ENCODE data around the gene PGAP6.
"Not testable (repeated sequence)": the region's sequence is repeated elsewhere in the genome, so short reads cannot be mapped to it uniquely, and the experiment has no call there.

The PGAP6 gene

DNA sequence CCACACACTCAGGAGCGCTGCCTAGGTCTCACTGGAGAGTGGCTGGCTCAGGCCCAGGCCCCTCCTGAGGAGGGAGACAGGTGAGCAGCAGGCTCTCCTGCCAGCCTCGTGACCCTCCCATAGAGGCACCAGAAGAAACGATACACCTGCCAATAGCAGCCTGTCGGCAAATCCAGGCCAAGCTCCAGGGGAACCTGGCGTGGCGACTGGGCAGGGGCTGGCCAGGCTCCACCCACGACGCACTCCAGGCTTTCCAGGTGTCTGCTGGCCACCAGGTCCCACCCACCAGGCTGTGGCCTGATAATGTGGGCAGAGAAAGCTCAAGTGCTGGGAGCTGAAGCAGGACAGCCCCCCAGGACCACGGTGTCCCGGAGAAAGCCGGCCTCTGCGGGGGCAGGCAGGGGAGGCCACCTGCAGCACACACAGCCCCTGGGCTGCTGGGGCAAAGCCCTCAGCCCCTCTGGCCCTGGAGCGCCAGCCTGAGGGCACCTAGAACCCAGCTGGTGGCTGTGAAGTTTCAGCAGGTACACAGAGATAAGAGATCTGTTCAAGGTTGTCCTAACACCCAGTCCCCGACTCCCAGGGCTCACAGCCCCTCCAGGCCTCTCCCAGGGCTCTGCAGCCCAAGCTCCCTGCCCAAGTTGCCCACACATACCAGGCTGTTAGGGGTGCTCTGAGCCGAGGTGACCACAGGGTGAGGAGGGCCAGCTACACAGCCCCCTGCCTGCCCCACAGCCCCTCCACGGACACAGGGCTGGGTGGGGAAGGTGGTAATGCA is 2.4 kb downstream of the PGAP6 start:
- DNase-seq = peak; percentile 84

DNA sequence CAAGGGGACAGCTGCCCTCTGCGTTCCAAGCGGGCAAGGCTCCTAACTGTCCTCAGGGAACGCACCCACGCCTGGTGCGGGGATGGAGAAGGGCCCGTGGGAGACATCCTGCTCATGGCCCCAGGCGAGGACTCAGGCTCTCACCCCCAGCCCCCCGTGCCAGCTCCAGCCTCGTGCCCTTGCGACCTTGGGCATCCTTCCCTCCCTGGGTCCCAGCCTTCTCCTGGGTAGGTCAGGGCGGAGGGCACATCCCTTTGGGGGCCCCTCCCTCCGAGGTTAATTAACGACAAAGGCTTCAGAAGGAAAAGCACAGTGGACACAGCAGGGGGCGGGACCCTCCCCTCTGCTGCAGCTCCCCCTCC is 3.0 kb downstream of the PGAP6 start:
- DNase-seq = no peak

DNA sequence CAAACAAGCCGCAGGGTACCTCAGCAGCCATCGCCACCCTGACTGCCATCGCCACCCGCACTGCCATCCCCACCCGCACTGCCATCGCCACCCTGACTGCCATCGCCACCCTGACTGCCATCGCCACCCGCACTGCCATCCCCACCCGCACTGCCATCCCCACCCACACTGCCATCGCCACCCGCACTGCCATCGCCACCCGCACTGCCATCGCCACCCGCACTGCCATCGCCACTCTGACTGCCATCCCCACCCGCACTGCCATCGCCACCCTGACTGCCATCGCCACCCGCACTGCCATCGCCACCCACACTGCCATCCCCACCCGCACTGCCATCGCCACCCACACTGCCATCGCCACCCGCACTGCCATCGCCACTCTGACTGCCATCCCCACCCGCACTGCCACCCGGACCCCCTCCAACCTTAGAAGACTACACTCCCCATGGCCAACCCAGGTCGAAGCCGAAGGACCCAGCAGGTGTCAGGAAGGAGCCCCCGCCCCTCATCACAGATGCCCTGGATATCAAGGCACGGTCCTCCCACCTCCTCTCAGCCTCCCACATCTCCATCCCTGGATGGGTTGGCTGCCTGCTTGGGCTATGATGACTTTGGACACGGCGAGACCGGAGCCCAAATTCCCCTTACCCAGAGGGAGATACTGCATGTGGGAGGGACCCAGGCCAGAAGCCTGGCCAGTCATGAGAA is 3.5 kb downstream of the PGAP6 start:
- DNase-seq = not testable (repeated sequence)

DNA sequence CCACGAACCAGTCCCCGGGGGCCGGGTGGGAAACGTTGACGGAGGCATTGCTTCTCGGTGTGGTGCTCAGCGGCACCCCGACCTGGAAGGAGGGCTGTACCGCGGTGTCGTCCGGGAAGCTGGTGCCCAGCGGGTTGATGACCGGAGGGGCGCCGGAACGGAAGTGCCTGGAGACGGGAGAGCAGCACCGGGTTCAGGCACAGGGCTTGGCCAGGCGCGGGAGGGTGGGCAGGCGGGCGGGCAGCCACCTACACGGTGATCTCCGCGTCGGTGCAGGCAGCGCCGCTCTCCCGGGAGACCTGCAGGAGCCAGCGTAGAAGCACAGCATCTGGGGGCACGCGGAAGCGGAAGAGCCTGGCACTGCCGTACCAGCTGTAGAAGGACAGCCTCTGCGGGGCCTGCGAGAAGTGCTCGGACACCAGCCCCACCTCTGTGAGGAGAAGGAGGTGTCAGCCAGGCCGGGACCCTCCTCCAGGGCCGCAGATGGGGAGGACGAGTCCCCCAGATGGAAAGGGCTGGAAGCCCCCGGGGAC is 4.3 kb downstream of the PGAP6 start:
- no peak for DNase-seq

DNA sequence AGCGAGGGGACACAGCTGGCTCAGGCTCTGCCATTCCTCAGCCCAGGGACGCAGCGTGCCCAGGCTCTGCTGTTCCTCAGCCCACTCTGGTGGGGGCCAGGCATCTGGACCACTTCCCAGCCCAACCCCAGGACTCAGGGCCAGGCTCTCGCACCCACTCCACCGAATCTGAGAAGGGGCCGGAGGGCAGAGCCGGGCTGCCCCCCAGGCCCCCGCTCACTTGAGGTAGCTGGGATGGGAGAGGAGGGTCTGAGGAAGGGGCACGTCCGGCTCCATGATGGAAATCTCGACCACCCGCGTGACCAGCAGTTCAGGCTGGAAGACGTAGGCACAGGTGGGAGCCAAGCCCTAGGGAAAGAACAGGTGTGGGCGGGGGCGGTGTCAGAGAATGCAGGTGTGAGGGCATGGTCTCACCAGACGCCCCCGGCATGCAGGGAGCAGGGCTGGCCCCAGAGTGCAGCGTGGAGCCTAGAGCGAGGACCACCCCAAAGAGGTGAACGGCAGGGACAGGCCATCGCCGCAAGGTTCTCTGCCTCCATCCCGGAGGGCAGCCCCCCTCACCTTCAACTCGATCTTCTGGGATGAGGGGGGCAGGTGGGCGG is 4.9 kb downstream of the PGAP6 start:
- DNase-seq = no peak

DNA sequence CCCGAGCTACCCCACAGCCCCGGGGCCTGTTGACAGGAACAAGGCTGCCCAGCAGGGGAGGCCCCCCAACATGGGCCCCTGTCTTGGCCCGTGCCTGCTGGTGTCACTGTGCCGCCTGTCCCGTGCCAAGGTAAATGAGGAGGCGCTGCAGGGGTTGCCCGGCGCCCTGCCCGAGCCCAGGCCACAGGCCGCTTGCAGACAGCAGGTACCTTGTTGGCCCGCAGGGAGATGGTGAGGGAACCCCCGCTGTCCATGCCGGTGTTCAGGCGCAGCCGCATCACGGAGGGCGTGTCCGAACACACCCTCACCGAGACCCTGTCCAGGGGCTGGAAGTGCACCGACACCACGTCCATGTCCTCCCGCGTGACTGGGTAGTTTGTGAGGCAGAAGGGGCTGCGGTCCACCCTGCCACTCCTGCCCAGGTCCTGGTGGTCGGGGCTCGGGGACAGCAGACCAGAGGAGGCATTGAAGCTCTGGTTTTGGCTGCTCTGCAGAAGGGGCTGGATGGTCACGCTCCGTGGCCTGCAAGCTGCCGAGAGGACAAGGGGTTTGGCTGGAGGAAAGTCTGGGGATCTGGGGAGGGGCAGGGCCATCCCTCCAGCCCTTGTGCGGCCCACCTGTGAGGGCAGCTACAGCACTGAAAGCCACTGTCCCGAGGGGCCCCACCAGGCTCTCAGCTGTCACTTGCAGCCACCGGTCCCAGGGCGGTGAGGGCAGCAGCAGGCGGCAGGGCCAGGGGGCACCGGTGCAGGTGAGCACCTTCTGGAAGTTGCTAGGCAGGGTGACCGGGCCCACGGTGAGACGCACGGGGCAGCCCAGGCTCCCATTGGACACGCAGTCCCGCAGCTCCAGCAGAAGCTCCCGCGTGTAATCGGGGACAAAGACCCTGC is 5.6 kb downstream of the PGAP6 start:
- DNase-seq = no peak

DNA sequence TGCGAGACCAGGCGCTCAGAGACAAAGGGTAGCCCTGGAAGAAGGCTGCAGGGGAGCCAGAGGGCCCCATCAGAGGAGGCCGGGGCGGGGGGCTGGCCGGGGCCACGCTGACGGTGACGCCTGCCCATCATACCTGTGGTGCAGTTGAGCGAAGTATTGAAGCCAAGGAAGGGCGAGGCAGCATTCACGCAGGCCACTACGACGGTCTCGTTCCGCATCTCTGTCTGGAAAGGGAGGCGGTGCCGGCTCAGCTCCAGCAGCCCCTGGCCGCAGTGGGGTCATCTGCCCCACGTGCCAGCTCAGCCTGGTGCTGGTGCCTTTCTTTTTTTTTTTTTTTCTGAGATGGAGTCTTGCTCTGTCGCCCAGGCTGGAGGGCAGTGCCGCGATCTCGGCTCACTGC is 6.6 kb downstream of the PGAP6 start:
- no peak for DNase-seq

DNA sequence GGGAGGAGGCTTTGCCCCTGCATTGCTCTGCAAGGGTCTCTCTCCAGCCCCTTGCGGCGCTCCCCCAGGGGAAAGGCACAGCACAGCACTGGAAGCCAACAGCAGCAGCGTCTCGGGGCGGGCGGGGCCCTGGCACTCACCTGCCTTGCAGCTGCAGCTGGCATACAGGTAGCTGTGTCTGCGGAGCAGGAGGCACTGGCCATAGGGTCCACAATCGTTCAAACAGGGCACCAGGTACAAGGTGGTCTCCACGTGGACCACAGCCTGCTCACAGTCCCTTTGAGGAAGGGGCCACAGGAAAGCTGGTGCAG is 7.2 kb downstream of the PGAP6 start:
- no peak for DNase-seq

DNA sequence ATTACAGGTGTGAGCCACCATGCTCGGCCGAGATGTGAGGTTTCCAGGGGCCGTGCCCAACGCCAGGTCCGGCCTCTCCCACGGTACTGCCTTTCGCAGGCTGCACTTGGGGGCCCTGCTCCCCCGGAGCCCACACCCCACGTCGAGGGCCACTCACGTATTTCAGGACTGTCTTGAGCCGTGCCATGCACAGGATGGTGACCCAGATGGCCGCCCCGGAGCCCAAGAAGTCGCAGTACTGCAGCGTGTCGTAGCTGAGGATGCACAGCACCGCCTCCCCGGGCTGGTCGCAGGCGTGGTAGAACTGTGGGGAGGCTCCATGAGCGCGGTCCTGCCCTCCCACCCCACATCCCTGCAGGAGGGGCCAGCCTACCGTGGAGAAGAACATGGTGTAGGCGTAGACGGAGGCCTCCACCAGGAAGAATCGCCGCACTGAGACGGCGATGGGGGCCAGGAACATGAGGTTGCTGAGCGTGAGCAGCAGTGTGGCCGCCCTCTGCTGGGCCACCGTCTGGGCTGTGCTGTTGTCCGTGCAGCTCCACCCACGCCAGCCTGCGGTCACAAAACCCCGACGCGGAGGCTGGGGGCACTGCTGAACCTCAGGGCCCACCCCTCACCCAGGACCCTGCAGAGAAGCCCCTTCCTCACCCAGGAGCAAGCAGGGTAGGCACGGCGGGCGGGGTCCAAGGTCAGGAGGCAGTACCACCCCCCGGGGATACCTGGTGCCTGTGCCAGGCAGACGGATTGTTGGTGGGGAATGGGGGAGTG is 7.7 kb downstream of the PGAP6 start:
- no peak for DNase-seq

DNA sequence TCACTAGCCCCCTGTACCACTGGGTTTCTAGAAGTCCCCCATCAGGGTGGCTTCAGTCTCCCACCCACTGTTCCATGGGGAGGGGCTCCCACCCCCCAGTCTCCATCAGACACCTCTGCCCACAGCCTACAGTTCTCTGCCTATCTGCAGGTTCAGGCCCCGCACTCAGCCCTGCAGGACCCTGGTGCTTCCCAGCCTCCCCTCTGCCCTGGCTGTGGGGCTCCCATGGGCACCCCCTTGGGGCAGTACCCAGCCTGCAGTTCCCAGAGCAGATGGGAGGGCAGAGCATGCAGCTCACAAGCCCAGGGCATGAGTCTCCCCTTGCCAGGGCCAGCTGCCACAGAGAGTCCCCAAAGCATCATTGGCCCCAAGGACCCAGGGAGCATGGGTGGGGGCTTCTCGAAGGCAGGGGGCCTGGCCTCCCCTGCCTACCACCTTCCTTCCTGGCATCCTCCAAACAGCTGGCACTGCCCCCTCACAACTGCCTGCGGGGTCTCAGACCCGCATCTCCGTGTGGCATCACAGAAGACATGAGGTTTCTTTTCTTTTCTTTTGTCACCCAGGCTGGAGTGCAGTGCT is 8.7 kb downstream of the PGAP6 start:
- no peak for DNase-seq

DNA sequence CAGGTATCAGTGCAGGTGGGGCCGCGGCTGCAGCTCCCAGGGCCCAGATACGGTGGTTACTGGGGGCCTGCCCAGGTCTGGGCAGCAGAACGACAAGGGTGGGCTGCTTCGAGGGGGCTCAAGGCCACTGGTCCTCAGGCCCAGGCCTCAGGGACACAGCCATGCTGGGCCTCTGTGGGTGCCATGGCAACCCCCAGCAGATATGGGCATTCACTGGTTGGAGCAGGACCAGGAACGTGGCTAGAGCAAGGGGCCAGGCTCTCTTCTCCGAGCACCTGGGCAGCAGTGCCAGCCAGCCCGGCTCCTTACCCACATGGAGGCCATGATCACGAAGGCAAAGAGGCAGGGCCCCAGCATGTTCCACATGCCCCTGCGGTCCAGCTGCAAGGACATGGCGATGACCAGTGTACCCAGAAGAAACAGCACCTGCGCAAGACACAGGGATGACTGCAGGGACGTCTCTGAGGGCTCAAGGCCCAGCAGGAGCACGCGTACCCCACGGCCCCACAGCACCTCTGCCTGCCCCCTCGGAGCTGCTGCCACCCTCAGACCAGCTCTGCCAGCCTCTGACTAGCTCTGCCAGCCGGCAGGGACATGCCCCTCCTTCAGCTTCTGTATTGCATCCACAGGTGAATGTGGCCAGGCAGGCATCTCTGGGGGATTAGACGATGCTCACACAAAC is 9.3 kb downstream of the PGAP6 start:
- DNase-seq = no peak

DNA sequence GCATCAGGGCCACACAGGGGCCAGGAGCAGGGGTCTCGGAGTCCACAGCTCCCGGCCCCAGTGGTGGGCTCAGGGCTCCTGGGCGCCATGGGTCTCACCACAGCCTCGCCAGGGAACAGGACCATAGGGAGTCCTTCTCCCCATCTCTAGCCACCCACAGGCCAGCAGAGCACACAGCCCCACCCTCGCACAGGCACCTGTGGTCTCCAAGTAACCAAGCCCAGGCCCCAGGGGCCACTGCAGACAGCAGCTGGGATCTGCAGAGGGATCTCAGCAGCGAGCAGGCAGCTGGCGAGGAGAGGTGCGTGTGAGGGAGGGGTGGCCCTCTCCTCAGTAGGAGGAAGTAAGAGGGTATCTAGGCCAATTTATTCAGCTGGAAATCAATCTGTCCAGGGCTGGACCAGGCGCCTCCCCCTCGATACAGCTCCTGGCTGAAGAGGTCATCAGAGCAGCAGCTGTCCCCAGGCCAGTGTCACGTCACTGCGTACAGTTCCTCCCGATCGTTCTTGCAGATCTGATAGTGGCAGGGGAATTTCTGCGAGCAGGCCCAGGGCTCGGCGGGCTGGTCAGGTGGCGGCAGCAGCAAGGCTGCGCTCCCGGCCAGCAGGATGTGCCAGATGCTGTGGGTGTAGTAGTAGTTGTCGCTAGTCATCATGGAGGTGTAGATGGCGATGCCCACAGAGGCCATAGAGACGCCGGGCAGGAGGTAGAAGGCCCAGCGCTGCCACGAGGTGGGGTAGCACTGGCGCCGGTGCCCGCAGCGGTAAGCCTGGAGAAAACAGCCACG is 10.1 kb downstream of the PGAP6 start:
- peak; percentile 61 for DNase-seq

DNA sequence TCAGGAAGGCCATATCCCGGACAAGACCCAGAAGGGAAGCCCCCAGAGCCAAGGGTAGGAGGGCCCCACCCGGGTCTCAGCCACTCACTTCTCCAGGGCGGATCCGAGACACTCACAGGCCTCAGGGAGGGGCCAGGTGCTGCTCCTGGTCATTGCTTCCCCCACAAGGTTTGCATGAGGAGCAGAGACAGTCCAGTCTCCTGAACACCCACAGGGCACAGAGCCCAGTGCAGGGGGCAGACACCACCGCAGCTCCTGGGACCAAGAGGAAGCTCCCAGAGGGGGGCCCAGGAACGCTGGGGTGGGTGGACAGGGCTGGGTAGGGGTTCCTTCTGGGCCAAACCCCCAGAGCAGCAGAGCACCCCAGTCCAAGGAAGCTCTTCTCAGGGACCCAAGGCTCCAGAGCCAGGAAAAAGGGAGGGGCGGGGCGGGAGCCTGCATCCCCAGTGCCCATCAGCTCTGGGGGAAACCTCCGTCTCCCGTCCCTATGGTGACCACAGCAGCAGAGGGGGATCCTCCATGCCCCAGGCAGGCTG is 10.7 kb downstream of the PGAP6 start:
- no peak for DNase-seq

DNA sequence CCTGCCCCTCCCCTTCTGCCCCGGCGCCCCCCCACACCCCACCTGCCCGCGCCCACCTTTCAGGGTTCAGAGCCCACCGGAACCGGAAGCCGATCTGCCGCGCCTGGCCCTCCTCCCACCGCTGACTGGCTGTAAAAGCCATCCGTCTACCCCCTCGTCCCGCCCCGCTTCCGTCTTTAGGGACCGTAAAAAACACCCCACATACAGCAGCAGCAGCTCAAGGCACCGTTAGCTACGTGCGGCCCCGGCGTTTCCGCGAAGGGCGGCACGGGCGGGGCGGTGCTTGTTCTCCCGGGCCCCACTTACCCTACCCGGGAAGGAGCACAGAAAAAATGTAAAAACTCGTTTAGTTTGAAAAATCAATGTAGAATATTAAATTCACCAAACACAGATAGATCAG is 11.3 kb downstream of the PGAP6 start, which contains the start of gene MRPL28:
TSS of gene MRPL28 (minus strand) at position 96 of the 400 bp plus-strand sequence. CDS start 320 bp downstream, outside the sequence.
- peak; percentile 67 for DNase-seq

DNA sequence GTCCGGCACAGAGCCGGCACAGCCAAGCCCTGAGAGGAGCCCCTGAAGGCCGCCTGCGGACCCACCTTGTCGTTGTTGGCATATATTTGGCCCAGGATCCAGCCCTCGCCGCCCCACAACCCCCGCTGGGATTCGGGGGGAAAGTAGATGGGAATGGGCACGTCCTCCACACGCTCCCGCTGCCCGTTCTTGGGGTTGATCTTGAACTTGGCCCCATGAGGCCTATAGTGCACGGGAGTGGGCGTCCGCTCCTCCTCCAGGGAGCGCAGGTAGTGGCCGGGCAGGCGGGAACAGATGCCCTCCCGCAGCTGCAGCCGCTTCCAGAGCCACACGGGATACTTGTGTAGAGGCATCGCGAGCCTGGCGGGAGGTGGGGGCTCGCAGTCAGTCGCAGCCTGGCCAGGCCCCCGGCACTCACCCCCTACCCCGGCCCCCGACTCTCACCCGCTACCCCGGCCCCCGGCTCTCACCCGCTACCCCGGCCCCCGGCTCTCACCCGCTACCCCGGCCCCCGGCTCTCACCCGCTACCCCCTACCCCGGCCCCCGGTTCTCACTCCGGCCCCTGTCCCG is 11.8 kb downstream of the PGAP6 start:
- DNase-seq = no peak

DNA sequence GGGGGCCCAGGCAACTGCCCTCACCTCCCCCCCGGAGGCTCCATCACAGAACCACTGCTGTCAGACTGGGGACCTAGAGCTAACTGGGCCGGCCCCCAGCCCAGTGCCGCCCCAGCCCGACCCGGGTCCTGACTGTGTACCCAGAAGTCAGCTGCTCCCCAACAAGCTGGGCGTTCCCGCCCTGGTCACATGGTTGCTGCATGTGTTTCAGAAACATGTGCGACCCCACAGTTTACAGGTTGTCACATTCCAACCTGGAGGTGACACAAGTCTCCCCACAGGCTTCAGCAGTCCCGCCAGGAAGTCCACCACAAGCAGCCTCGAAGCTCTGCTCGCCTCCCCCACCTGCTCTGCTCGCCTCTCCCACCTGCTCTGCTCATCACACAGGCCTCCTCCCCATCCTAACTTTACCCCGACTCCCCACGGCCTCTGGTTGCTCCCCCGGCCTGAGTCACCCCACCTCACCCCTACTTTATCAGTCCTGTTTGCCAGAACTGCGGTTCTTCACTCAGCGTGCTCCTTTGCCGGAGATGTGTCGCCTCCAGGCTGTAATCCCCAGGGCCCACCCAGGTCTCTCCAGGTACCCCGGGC is 12.4 kb downstream of the PGAP6 start:
- no peak for DNase-seq

DNA sequence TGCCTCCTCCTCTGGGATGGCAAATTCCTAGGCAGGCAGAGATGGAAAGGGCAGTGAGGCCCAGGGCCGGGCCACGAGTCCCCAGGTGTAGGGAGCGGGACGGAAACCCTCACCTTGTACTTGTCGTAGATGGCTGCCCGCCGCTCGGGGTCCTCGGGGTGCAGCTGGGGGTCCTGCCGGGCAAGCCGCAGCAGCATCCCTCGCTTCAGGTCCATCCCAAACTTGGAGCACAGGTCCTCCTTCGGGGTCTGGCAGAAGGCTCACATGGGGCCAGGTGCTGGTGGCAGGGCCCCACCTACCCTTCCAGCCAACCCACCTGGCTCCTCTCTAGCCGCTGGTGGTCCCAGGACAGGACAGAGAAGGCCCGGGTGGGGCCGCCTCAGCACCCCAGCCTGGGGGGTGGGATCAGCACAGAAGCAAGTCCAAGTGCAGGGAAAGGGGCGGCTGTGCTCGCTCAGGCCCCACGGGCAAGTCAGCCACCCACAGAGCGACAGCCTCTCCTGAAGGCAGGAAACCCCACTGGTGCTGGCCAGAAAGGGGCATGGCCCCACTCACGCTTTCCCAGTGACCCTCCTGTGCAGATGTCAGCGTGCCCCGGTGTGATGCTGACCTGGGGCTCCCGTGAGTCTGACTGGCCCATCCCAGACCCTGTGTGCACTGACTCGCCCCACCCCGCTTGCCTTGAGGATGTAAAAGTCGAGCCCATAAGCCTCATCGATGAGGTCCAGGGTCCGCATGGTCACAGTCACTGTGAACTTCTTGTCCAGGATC is 13.2 kb downstream of the PGAP6 start:
- DNase-seq = no peak

DNA sequence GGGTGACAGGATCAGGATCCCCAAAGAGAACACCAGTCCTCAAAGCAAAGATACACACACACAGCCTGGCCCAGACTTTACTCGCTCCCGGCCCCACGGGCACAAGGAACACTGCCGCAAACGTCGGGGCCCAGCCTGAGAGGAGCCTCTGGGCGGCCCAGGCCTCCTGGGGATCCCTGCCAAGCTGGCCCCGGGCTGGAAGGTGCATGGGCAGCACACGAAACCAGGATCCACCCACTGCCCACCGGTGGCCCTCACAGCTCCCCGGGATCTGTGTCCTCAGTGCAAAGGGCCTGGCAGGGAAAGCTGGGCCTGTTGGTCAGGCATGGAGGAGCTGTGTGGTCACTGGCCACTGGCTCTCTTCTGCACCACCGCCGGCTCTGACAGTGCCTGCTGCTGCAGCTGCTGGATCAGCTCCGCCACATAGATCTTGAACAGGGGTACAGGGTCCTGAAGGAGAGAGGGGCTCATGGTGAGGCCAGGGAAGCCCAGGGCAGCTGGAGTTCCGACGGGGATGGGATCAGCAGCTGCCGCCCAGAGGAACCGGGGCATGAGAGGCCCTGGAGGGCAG is 14.4 kb downstream of the PGAP6 start:
- no peak for DNase-seq
